ENCODE measurements around the gene ZNF672.
A peak's percentile ranks its signal among the peaks of the same experiment; 100 is the strongest.
"Not testable (repeated sequence)": the region's sequence is repeated elsewhere in the genome, so short reads cannot be mapped to it uniquely, and the experiment has no call there.

Gene ZNF672

GRCh38 chr1:248873409-248873992 lies 35.5 kb downstream of the ZNF672 start:
- H3K4me1 Mint-ChIP-seq = peaks cover 25% of the 10 kb centered on the region
- peaks cover 0 to 7% of the 10 kb centered on the region in 2 donors for H3K9me3 Mint-ChIP-seq
- H3K27me3 Mint-ChIP-seq = no peaks in the 10 kb centered on the region
- H3K27ac Mint-ChIP-seq = peak overlapping the region; percentile 89 to 100
- DNase-seq (peak; percentile 97 to 98), ATAC-seq (peak; percentile 89)
- peak overlapping the region; percentile 90 to 96 for H3K4me3 Mint-ChIP-seq

- ATAC-seq = peak; percentile 72
- Mint-ChIP-seq H3K4me1 (peaks cover 25% of the 10 kb centered on the region), H3K9me3 (peaks cover 0 to 7% of the 10 kb centered on the region in 2 donors), H3K4me3 (peak overlapping the region; percentile 90 to 96), H3K27me3 (no peaks in the 10 kb centered on the region), H3K27ac (peak overlapping the region; percentile 89 to 100)
- peak; percentile 83 to 84 for DNase-seq
Measured at GRCh38 chr1:248873993-248874533, 36.0 kb downstream of the ZNF672 start.

DNA sequence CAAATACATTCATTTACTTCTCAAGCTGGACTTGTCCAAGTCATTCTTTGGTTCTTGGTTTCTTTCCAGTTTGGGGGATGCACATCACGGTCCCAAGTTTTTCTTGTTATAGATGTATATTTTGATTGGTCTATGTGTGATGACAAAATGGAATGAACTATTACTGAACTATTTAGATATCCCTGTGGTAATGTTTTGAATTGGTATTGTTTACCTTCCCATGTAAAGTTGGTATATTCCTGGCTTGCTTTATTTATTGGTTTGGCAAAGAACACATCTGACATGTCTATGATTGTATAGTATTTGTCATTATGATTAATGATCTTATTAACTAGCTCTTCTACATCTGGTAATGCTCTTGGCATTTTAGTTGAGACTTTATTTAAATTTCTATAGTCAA lies 43.2 kb downstream of the ZNF672 start:
- H3K9me3 Mint-ChIP-seq = no peaks in the 10 kb centered on the region
- DNase-seq (no peak), ATAC-seq (no peak)
- H3K27ac Mint-ChIP-seq = no peak overlapping the region
- H3K4me1 Mint-ChIP-seq = no peaks in the 10 kb centered on the region
- H3K4me3 Mint-ChIP-seq = no peak overlapping the region
- H3K27me3 Mint-ChIP-seq = no peaks in the 10 kb centered on the region

DNA sequence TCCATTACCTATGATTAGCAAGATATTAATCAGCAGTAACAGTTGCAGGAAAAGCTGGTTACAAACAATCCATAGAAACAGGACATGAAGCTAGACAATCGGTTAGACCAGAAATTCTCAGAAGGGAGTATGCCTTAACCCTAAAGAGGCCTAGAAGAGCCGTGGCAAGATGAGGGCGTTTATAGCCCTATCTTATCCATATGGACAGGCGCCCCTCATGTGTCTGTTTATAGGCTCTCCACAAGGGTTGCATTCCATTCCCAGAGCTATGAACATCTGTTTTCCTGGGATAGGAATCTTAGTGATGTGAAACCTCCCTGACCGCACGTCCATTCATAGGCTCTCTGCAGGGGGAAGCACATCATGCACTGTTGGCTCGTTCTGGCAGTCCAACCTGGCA lies 44.4 kb downstream of the ZNF672 start:
- not testable (repeated sequence) for H3K27ac Mint-ChIP-seq, ATAC-seq, H3K4me3 Mint-ChIP-seq, H3K9me3 Mint-ChIP-seq, H3K27me3 Mint-ChIP-seq, H3K4me1 Mint-ChIP-seq, DNase-seq

DNA sequence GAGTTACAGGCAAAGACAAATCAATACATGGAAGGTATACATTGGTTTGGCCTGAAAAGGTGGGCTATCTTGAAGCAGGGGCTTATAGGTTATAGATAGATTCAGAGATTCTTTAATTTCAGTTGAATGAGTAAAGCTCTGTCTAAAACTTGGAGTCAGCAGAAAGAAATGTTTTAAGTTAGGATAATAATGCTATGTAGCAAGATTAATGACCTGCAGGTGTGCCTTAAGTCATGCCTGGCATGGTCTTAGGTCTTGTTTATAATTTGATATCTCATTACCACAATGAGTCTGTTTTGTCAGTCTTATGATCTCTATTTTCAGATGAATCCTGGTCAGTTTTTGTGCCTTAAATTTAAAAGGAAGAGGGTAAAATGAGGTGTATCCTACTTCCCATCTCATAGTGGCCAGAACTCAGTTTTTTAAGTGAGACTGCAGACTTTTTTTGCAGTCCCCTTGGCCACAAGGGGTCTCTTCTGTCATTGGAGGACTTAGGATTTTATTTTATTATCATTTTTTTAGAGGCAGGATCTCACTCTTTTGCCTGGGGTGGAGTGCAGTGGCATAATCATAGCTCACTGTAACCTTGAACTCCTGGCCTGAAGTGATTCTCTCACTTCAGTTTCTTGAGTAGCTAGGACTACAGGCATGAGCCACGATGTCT lies 46.7 kb downstream of the ZNF672 start:
- no peak for DNase-seq
- H3K4me3 Mint-ChIP-seq = no peak overlapping the region
- ATAC-seq = no peak
- no peaks in the 10 kb centered on the region for H3K9me3 Mint-ChIP-seq
- no peaks in the 10 kb centered on the region for H3K4me1 Mint-ChIP-seq
- H3K27ac Mint-ChIP-seq = no peak overlapping the region
- no peaks in the 10 kb centered on the region for H3K27me3 Mint-ChIP-seq

DNA sequence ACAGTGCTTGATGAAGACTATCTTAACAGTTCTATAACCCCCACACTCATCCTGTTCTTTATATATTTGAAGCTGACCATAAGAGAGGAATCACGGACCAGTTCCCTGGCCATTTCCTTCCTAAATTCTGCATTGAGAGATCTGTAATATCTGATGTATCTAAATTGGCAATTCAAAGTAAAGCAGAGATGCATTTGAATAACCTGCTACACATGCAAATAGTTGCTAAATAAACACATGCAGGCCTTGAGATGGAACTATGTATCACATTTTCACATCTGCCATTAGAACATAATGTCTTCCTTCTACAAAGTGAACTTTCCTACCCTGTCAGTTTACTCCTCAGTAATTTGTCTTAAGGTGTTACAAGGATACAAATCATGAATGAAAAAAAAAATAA lies 47.6 kb downstream of the ZNF672 start:
- no peak overlapping the region for H3K27ac Mint-ChIP-seq
- ATAC-seq = no peak
- H3K4me1 Mint-ChIP-seq = no peaks in the 10 kb centered on the region
- no peaks in the 10 kb centered on the region for H3K27me3 Mint-ChIP-seq
- no peaks in the 10 kb centered on the region for H3K9me3 Mint-ChIP-seq
- H3K4me3 Mint-ChIP-seq = no peak overlapping the region
- DNase-seq = no peak

GRCh38 chr1:248886237-248886895 lies 48.3 kb downstream of the ZNF672 start:
- DNase-seq = no peak
- ATAC-seq = no peak
- Mint-ChIP-seq H3K9me3 (no peaks in the 10 kb centered on the region), H3K4me3 (no peak overlapping the region), H3K4me1 (no peaks in the 10 kb centered on the region), H3K27me3 (no peaks in the 10 kb centered on the region), H3K27ac (no peak overlapping the region)

GRCh38 chr1:248889914-248890243 lies 51.9 kb downstream of the ZNF672 start:
- H3K27me3 Mint-ChIP-seq = peaks cover 12% of the 10 kb centered on the region
- DNase-seq, H3K9me3 Mint-ChIP-seq, ATAC-seq, H3K27ac Mint-ChIP-seq, H3K4me3 Mint-ChIP-seq, H3K4me1 Mint-ChIP-seq: not testable (repeated sequence)

DNA sequence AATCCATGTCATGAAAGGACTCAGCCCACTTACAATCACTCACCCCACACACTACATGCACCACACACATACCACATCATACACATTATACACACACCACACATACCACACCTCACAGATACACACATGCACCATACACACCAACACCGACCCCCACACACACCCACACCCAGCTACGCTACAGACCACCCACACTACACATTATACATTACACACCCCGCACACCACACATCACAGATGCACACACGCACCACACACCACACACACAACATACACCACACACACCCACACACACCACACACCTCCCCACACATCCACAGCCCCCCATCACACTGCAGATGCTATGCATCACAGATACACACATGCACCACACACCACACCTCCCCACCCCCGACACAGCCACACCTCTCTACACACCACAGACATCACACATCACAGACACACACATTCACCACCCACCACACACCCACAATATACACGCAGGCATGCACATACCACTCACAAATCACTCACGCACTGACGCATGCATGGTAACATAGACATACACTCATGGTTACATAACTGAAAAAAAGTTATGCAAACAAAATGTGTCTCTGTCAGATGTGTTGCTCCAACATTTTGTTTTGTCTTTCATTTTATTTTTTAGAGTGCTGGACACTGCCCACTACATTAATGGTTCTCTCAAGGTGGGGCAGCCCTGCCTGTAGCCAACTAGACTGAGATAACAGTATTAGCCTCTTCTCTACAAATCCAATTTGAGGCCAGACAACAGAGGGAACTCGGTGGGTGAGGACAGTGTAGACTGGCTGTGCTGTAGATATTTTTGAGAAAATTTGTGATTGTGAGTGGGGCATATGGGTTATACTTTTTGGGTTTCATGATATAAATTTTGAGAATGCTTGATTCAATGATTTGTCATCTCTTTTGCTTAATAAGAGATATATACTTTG lies 52.8 kb downstream of the ZNF672 start:
- DNase-seq (no peak), ATAC-seq (peak; percentile 46)
- Mint-ChIP-seq H3K4me3 (no peak overlapping the region), H3K4me1 (no peaks in the 10 kb centered on the region), H3K27ac (no peak overlapping the region), H3K9me3 (no peaks in the 10 kb centered on the region), H3K27me3 (peaks cover 13% of the 10 kb centered on the region)

GRCh38 chr1:248891758-248892157 lies 53.7 kb downstream of the ZNF672 start:
- Mint-ChIP-seq H3K27ac (no peak overlapping the region), H3K27me3 (peaks cover 19% of the 10 kb centered on the region), H3K4me3 (no peak overlapping the region), H3K4me1 (no peaks in the 10 kb centered on the region), H3K9me3 (no peaks in the 10 kb centered on the region)
- ATAC-seq = no peak
- DNase-seq = no peak

- no peak overlapping the region for H3K4me3 Mint-ChIP-seq
- H3K4me1 Mint-ChIP-seq = no peaks in the 10 kb centered on the region
- DNase-seq (no peak), ATAC-seq (no peak)
- H3K27ac Mint-ChIP-seq = no peak overlapping the region
- H3K9me3 Mint-ChIP-seq = no peaks in the 10 kb centered on the region
- H3K27me3 Mint-ChIP-seq = peaks cover 19% of the 10 kb centered on the region
Measured at GRCh38 chr1:248892590-248892989, 54.6 kb downstream of the ZNF672 start.

GRCh38 chr1:248894837-248895236 lies 56.8 kb downstream of the ZNF672 start:
- H3K9me3 Mint-ChIP-seq = no peaks in the 10 kb centered on the region
- H3K27ac Mint-ChIP-seq = no peak overlapping the region
- peaks cover 36% of the 10 kb centered on the region for H3K27me3 Mint-ChIP-seq
- no peak overlapping the region for H3K4me3 Mint-ChIP-seq
- ATAC-seq (no peak), DNase-seq (no peak)
- H3K4me1 Mint-ChIP-seq = no peaks in the 10 kb centered on the region

GRCh38 chr1:248897412-248898337 lies 59.7 kb downstream of the ZNF672 start:
- Mint-ChIP-seq H3K4me3 (no peak overlapping the region), H3K4me1 (no peaks in the 10 kb centered on the region), H3K9me3 (no peaks in the 10 kb centered on the region), H3K27ac (no peak overlapping the region), H3K27me3 (peaks cover 36% of the 10 kb centered on the region)
- DNase-seq (no peak), ATAC-seq (no peak)

Measured in stimulated activated naive CD8-positive, alpha-beta T cell treated with anti-CD3 and anti-CD28 coated beads, Interleukin-15, amount 100 ng/mL, for 72 hours (primary cell).